ENCODE results near the gene GPR156.

Gene GPR156

GRCh38 chr3:120174811-120175539 lies 110.0 kb downstream of the GPR156 start:
- no peaks in the 10 kb centered on the region for H3K9me3 ChIP-seq (ENCODE audit: control insufficient read depth, insufficient read depth, low read length)
- H3K4me1 ChIP-seq (ENCODE audit: control insufficient read depth, insufficient read depth, low read length) = peaks cover 13% of the 10 kb centered on the region
- no peaks in the 10 kb centered on the region for H3K27me3 ChIP-seq (ENCODE audit: control insufficient read depth, insufficient read depth, low read length)
- H3K4me3 ChIP-seq (ENCODE audit: low read depth, low read length) = no peak overlapping the region
- H3K27ac ChIP-seq (ENCODE audit: low read depth, low read length) = no peak overlapping the region
- no peaks in the 10 kb centered on the region for H3K36me3 ChIP-seq (ENCODE audit: control insufficient read depth, insufficient read depth, low read length)
- H3K9ac ChIP-seq (ENCODE audit: low read depth, low read length) = no peak overlapping the region

GRCh38 chr3:120173056-120173675 lies 111.9 kb downstream of the GPR156 start:
- Histone ChIP-seq H3K9me3 (ENCODE audit: control insufficient read depth, insufficient read depth, low read length) (no peaks in the 10 kb centered on the region), H3K27ac (ENCODE audit: low read depth, low read length) (no peak overlapping the region), H3K4me3 (ENCODE audit: low read depth, low read length) (no peak overlapping the region), H3K9ac (ENCODE audit: low read depth, low read length) (no peak overlapping the region), H3K4me1 (ENCODE audit: control insufficient read depth, insufficient read depth, low read length) (peaks cover 13% of the 10 kb centered on the region), H3K36me3 (ENCODE audit: control insufficient read depth, insufficient read depth, low read length) (no peaks in the 10 kb centered on the region), H3K27me3 (ENCODE audit: control insufficient read depth, insufficient read depth, low read length) (no peaks in the 10 kb centered on the region)

GRCh38 chr3:120172070-120172469 lies 113.0 kb downstream of the GPR156 start:
- H3K4me3 ChIP-seq (ENCODE audit: low read depth, low read length) = no peak overlapping the region
- no peaks in the 10 kb centered on the region for H3K9me3 ChIP-seq (ENCODE audit: control insufficient read depth, insufficient read depth, low read length)
- no peak overlapping the region for H3K9ac ChIP-seq (ENCODE audit: low read depth, low read length)
- H3K27ac ChIP-seq (ENCODE audit: low read depth, low read length) = no peak overlapping the region
- peaks cover 4% of the 10 kb centered on the region for H3K4me1 ChIP-seq (ENCODE audit: control insufficient read depth, insufficient read depth, low read length)
- H3K36me3 ChIP-seq (ENCODE audit: control insufficient read depth, insufficient read depth, low read length) = no peaks in the 10 kb centered on the region
- H3K27me3 ChIP-seq (ENCODE audit: control insufficient read depth, insufficient read depth, low read length) = no peaks in the 10 kb centered on the region

- H3K36me3 ChIP-seq (ENCODE audit: control insufficient read depth, insufficient read depth, low read length) = no peaks in the 10 kb centered on the region
- no peak overlapping the region for H3K27ac ChIP-seq (ENCODE audit: low read depth, low read length)
- H3K4me3 ChIP-seq (ENCODE audit: low read depth, low read length) = no peak overlapping the region
- no peaks in the 10 kb centered on the region for H3K27me3 ChIP-seq (ENCODE audit: control insufficient read depth, insufficient read depth, low read length)
- H3K9me3 ChIP-seq (ENCODE audit: control insufficient read depth, insufficient read depth, low read length) = no peaks in the 10 kb centered on the region
- H3K4me1 ChIP-seq (ENCODE audit: control insufficient read depth, insufficient read depth, low read length) = no peaks in the 10 kb centered on the region
- H3K9ac ChIP-seq (ENCODE audit: low read depth, low read length) = no peak overlapping the region
Observed at GRCh38 chr3:120171134-120171873, 113.7 kb downstream of the GPR156 start.

- no peak overlapping the region for H3K4me3 ChIP-seq (ENCODE audit: low read depth, low read length)
- no peak overlapping the region for H3K9ac ChIP-seq (ENCODE audit: low read depth, low read length)
- H3K4me1 ChIP-seq (ENCODE audit: control insufficient read depth, insufficient read depth, low read length) = no peaks in the 10 kb centered on the region
- no peaks in the 10 kb centered on the region for H3K9me3 ChIP-seq (ENCODE audit: control insufficient read depth, insufficient read depth, low read length)
- no peaks in the 10 kb centered on the region for H3K36me3 ChIP-seq (ENCODE audit: control insufficient read depth, insufficient read depth, low read length)
- no peak overlapping the region for H3K27ac ChIP-seq (ENCODE audit: low read depth, low read length)
- no peaks in the 10 kb centered on the region for H3K27me3 ChIP-seq (ENCODE audit: control insufficient read depth, insufficient read depth, low read length)
Observed at GRCh38 chr3:120170223-120170622, 114.8 kb downstream of the GPR156 start.

GRCh38 chr3:120169407-120169806 lies 115.6 kb downstream of the GPR156 start:
- Histone ChIP-seq H3K27me3 (ENCODE audit: control insufficient read depth, insufficient read depth, low read length) (no peaks in the 10 kb centered on the region), H3K27ac (ENCODE audit: low read depth, low read length) (no peak overlapping the region), H3K36me3 (ENCODE audit: control insufficient read depth, insufficient read depth, low read length) (no peaks in the 10 kb centered on the region), H3K9me3 (ENCODE audit: control insufficient read depth, insufficient read depth, low read length) (no peaks in the 10 kb centered on the region), H3K4me1 (ENCODE audit: control insufficient read depth, insufficient read depth, low read length) (no peaks in the 10 kb centered on the region), H3K9ac (ENCODE audit: low read depth, low read length) (no peak overlapping the region), H3K4me3 (ENCODE audit: low read depth, low read length) (no peak overlapping the region)

- H3K27me3 ChIP-seq (ENCODE audit: control insufficient read depth, insufficient read depth, low read length) = no peaks in the 10 kb centered on the region
- H3K4me1 ChIP-seq (ENCODE audit: control insufficient read depth, insufficient read depth, low read length) = no peaks in the 10 kb centered on the region
- H3K9ac ChIP-seq (ENCODE audit: low read depth, low read length) = no peak overlapping the region
- no peaks in the 10 kb centered on the region for H3K9me3 ChIP-seq (ENCODE audit: control insufficient read depth, insufficient read depth, low read length)
- no peaks in the 10 kb centered on the region for H3K36me3 ChIP-seq (ENCODE audit: control insufficient read depth, insufficient read depth, low read length)
- H3K4me3 ChIP-seq (ENCODE audit: low read depth, low read length) = no peak overlapping the region
- no peak overlapping the region for H3K27ac ChIP-seq (ENCODE audit: low read depth, low read length)
Observed at GRCh38 chr3:120168611-120169010, 116.4 kb downstream of the GPR156 start.

GRCh38 chr3:120168038-120168437 lies 117.0 kb downstream of the GPR156 start:
- Histone ChIP-seq H3K36me3 (ENCODE audit: control insufficient read depth, insufficient read depth, low read length) (no peaks in the 10 kb centered on the region), H3K27me3 (ENCODE audit: control insufficient read depth, insufficient read depth, low read length) (no peaks in the 10 kb centered on the region), H3K9me3 (ENCODE audit: control insufficient read depth, insufficient read depth, low read length) (no peaks in the 10 kb centered on the region), H3K4me3 (ENCODE audit: low read depth, low read length) (no peak overlapping the region), H3K4me1 (ENCODE audit: control insufficient read depth, insufficient read depth, low read length) (no peaks in the 10 kb centered on the region), H3K27ac (ENCODE audit: low read depth, low read length) (no peak overlapping the region), H3K9ac (ENCODE audit: low read depth, low read length) (no peak overlapping the region)

- H3K27me3 ChIP-seq (ENCODE audit: control insufficient read depth, insufficient read depth, low read length) = no peaks in the 10 kb centered on the region
- H3K9me3 ChIP-seq (ENCODE audit: control insufficient read depth, insufficient read depth, low read length) = no peaks in the 10 kb centered on the region
- H3K4me3 ChIP-seq (ENCODE audit: low read depth, low read length) = no peak overlapping the region
- no peak overlapping the region for H3K9ac ChIP-seq (ENCODE audit: low read depth, low read length)
- H3K4me1 ChIP-seq (ENCODE audit: control insufficient read depth, insufficient read depth, low read length) = no peaks in the 10 kb centered on the region
- H3K36me3 ChIP-seq (ENCODE audit: control insufficient read depth, insufficient read depth, low read length) = no peaks in the 10 kb centered on the region
- no peak overlapping the region for H3K27ac ChIP-seq (ENCODE audit: low read depth, low read length)
Observed at GRCh38 chr3:120167488-120167887, 117.5 kb downstream of the GPR156 start.

GRCh38 chr3:120163816-120164215 lies 121.2 kb downstream of the GPR156 start:
- no peaks in the 10 kb centered on the region for H3K4me1 ChIP-seq (ENCODE audit: control insufficient read depth, insufficient read depth, low read length)
- no peaks in the 10 kb centered on the region for H3K9me3 ChIP-seq (ENCODE audit: control insufficient read depth, insufficient read depth, low read length)
- no peak overlapping the region for H3K27ac ChIP-seq (ENCODE audit: low read depth, low read length)
- H3K4me3 ChIP-seq (ENCODE audit: low read depth, low read length) = no peak overlapping the region
- H3K36me3 ChIP-seq (ENCODE audit: control insufficient read depth, insufficient read depth, low read length) = no peaks in the 10 kb centered on the region
- no peaks in the 10 kb centered on the region for H3K27me3 ChIP-seq (ENCODE audit: control insufficient read depth, insufficient read depth, low read length)
- H3K9ac ChIP-seq (ENCODE audit: low read depth, low read length) = no peak overlapping the region

- H3K27me3 ChIP-seq (ENCODE audit: control insufficient read depth, insufficient read depth, low read length) = no peaks in the 10 kb centered on the region
- no peaks in the 10 kb centered on the region for H3K36me3 ChIP-seq (ENCODE audit: control insufficient read depth, insufficient read depth, low read length)
- no peak overlapping the region for H3K27ac ChIP-seq (ENCODE audit: low read depth, low read length)
- no peaks in the 10 kb centered on the region for H3K4me1 ChIP-seq (ENCODE audit: control insufficient read depth, insufficient read depth, low read length)
- no peak overlapping the region for H3K4me3 ChIP-seq (ENCODE audit: low read depth, low read length)
- no peak overlapping the region for H3K9ac ChIP-seq (ENCODE audit: low read depth, low read length)
- H3K9me3 ChIP-seq (ENCODE audit: control insufficient read depth, insufficient read depth, low read length) = no peaks in the 10 kb centered on the region
Observed at GRCh38 chr3:120163026-120163425, 122.0 kb downstream of the GPR156 start.

Data from HUES48 (cell line).